ENCODE results near the gene FAM177B.
A peak's percentile ranks its signal among the peaks of the same experiment; 100 is the strongest.

The FAM177B gene

GRCh38 chr1:222786121-222786520 lies 49.1 kb downstream of the FAM177B start:
- DNase-seq (ENCODE audit: low spot score): no peak
- TF ChIP-seq, protein P1, sequence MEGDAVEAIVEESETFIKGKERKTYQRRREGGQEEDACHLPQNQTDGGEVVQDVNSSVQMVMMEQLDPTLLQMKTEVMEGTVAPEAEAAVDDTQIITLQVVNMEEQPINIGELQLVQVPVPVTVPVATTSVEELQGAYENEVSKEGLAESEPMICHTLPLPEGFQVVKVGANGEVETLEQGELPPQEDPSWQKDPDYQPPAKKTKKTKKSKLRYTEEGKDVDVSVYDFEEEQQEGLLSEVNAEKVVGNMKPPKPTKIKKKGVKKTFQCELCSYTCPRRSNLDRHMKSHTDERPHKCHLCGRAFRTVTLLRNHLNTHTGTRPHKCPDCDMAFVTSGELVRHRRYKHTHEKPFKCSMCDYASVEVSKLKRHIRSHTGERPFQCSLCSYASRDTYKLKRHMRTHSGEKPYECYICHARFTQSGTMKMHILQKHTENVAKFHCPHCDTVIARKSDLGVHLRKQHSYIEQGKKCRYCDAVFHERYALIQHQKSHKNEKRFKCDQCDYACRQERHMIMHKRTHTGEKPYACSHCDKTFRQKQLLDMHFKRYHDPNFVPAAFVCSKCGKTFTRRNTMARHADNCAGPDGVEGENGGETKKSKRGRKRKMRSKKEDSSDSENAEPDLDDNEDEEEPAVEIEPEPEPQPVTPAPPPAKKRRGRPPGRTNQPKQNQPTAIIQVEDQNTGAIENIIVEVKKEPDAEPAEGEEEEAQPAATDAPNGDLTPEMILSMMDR (IDR thresholded peaks at IDR 0.05; ENCODE audit: extremely low read depth, missing control alignments): no peak

DNA sequence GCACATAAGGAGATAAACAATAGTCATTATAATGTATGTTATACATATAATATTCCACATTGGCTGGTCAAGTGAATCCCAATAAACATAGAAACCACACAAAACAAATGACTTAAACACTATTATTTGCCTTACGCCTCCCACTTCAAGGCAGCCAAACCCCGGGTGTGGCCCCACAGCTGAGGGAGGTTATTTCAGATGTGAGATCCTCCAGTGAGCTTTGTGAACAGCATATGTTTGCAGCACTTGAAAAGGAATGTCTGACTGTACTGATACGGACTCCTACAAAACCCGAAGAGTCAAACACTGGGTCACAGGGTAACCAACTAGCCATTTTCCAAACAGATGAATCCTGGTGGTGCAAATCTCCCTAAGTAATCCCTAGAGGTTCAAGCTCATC lies 50.7 kb downstream of the FAM177B start:
- TF ChIP-seq, protein P1 (IDR thresholded peaks at IDR 0.05; ENCODE audit: extremely low read depth, missing control alignments): no peak
- no peak for DNase-seq (ENCODE audit: low spot score)

- DNase-seq (ENCODE audit: low spot score): no peak
- TF ChIP-seq, protein P1 (IDR thresholded peaks at IDR 0.05; ENCODE audit: extremely low read depth, missing control alignments): no peak
Measured at GRCh38 chr1:222788402-222789156, 51.6 kb downstream of the FAM177B start.

DNA sequence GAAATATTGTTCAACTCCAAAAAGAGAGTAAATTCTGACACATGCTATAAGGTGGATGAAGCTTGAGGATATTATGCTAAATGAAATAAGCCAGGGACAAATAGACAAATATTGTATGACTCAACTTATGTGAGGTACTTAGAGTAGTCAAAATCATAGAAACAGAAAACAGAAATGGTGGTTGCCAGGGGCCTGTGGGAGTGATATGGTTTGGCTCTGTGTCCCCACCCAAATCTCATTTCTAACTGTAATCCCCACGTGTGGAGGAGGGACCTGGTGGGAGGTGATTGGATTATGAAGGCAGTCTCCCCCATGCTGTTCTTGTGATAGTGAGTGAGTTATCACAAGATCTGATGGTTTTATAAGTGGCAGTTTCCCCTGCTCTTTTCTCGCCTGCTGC lies 53.1 kb downstream of the FAM177B start:
- TF ChIP-seq, protein P1 (IDR thresholded peaks at IDR 0.05; ENCODE audit: extremely low read depth, missing control alignments): no peak
- no peak for DNase-seq (ENCODE audit: low spot score)

- DNase-seq (ENCODE audit: low spot score): no peak
- TF ChIP-seq, protein P1 (IDR thresholded peaks at IDR 0.05; ENCODE audit: extremely low read depth, missing control alignments): no peak
Measured at GRCh38 chr1:222790520-222790919, 53.5 kb downstream of the FAM177B start.

DNA sequence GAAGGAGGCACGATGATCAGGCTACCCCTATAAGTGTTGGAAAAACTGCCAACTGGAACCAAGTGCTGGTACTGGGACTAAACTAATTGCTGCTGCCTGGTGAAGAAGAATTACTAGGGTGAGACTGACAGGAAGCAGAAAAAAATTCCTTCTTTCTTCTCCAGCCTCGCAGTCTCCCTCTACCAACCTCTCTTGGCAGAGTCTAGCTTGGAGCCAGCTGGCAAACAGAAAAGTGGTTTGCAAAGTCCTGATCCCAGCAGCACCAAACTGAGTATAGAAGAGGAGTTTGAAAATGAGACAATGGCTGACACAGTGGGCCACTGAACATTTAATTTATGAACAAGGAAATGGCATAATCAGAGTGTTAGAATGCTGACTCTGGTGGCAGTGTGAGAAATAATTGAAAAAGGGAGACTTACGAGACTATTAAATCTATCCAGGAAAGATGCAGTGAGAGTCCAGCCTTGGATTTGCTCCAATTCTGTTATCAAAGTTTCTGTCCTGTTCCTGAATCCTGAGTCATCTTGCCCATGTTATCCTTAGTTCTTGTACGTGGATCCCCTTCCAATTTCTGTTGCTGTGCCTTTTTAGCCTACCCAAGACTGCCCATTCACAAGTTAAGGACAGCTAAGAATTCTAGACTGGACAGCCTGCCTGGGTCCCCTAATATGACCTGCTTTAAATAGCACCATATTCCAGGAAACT lies 54.2 kb downstream of the FAM177B start:
- TF ChIP-seq, protein P1 (IDR thresholded peaks at IDR 0.05; ENCODE audit: extremely low read depth, missing control alignments): no peak
- DNase-seq (ENCODE audit: low spot score): no peak

DNA sequence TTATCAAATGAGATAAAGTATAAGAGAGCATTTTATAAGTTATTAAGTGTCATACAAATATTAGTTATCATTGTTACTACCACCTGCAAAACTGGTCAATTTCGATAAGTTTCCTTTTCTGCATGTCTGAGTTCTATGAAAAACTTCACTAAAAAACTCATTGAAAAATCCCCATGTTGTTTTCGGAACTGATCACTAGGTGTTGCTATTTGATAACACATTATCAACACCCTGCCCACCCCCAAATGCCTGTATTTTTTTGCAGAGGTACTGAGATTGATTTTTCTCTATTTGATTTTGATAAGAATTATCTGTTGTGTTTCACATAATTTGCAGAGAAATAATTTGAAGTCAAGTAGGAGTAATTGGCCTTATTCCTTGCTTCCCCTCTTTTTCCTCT lies 55.7 kb downstream of the FAM177B start:
- TF ChIP-seq, protein P1 (IDR thresholded peaks at IDR 0.05; ENCODE audit: extremely low read depth, missing control alignments): no peak
- peak; percentile 17 for DNase-seq (ENCODE audit: low spot score)

Measured in GM20000 (cell line).